Suprapubic skin (tissue), 4 donors: ENCODE measurements around the gene AFF2.

ENCODE experiments used
- POLR2A ChIP-seq, 2 donors: fragments of 450-650 bp; IDR thresholded peaks; one replicate each; pipeline ENCODE4 v1.6.1; 2017; ENCODE audit warnings: antibody characterized with exemption in 2 of 2, mild to moderate bottlenecking in 2 of 2, moderate library complexity in 2 of 2
- POLR2AphosphoS5 ChIP-seq, 3 donors: sonication (generic); formaldehyde crosslinking; IDR thresholded peaks; one replicate each; pipeline ENCODE4 v1.6.1; 2017; ENCODE audit warnings: antibody characterized with exemption in 3 of 3
- TF ChIP-seq, protein P1 (sequence below), 2 donors: fragments of 200-600 bp in 1 of 2; fragments of 450-650 bp in 1 of 2; sonication (generic) in 1 of 2; IDR thresholded peaks; one replicate each; pipeline ENCODE4 v1.5.1; 2016 to 2019; ENCODE audit warnings: antibody characterized with exemption in 2 of 2, mild to moderate bottlenecking in 1 of 2, moderate library complexity in 1 of 2

DNA sequence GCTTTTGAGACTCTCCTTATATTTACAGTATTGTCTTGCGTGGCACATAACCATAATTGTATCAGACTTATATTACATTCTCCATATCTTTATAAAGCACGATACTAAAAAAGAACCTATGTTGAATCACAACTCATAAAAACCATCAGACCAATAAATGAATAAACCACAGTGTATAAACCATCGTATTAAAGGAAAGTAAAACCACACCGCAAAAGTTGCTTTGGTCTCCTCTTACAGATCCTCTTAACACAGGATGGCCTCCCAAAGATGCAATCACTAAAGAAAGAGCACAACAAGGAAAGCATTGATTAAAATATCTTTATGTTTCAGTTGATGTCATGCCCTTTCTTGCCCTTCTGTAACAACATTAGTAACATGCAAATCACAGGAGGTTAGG is 437.9 kb downstream of the AFF2 start:
- TF ChIP-seq POLR2A (IDR thresholded peaks at IDR 0.05) (no peak), POLR2AphosphoS5 (IDR thresholded peaks at IDR 0.05) (no peak)
- TF ChIP-seq, protein P1, sequence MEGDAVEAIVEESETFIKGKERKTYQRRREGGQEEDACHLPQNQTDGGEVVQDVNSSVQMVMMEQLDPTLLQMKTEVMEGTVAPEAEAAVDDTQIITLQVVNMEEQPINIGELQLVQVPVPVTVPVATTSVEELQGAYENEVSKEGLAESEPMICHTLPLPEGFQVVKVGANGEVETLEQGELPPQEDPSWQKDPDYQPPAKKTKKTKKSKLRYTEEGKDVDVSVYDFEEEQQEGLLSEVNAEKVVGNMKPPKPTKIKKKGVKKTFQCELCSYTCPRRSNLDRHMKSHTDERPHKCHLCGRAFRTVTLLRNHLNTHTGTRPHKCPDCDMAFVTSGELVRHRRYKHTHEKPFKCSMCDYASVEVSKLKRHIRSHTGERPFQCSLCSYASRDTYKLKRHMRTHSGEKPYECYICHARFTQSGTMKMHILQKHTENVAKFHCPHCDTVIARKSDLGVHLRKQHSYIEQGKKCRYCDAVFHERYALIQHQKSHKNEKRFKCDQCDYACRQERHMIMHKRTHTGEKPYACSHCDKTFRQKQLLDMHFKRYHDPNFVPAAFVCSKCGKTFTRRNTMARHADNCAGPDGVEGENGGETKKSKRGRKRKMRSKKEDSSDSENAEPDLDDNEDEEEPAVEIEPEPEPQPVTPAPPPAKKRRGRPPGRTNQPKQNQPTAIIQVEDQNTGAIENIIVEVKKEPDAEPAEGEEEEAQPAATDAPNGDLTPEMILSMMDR (IDR thresholded peaks at IDR 0.05), result no peak
